Measurements from ENCODE around the gene TPI1. TPM values are rescaled to one million over a fixed set of nuclear protein-coding genes. Genes with fewer than 3 reads are reported as not detected.

The TPI1 gene
- polyA plus RNA-seq, 1 of the 3 experiments (the other 2 are of a cell fraction) = 1,175 TPM

DNA sequence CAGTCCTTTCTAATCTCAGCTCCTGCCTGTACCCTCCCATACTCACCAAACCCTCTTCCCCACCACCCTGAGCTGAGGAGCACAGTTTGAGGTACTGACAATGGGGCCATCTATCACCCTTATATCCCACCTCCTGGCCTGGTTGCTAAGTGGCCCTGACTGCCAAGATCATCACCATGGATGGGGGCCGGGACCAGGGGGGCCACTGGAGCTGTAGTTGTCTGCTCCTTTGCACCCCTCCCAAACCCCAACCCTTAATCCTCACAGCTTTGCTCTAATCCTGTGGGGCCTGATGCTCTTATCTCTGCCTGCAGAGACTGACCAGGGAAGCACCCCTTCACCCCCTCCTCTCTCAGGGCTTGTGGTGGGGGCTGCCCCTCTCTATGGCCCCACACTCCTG lies 27.0 kb upstream of the TPI1 start:
- peaks cover 8% of the 10 kb centered on the region for H3F3A ChIP-seq (replicated peaks; ENCODE audit: insufficient read depth)
- no peaks in the 10 kb centered on the region for H3K79me2 ChIP-seq (ENCODE audit: insufficient read depth)
- H3K4me1 ChIP-seq (ENCODE audit: control insufficient read depth in 1 of 2, insufficient read depth in 2 of 2, low read depth in 1 of 2, low read length in 1 of 2) = no peaks in the 10 kb centered on the region
- 88% methylated on average over 1 of the region's 1 CpG for WGBS (ENCODE audit: low lambda C conversion rate)
- CTCF ChIA-PET = interaction anchor here (0.6 to 19.4 kb wide), 9 partner anchors 8 to 87 kb away, joined by 3 to 225 read pairs (median 3); partner anchors contain the start of genes CDCA3, MLF2, P3H3 and SPSB2
- POLR2A ChIA-PET = interaction anchor here (3.4 to 4.2 kb wide), 2 partner anchors 12 to 32 kb away, joined by 9 to 22 read pairs; partner anchors contain the start of genes CDCA3, SPSB2 and USP5
- H3K27me3 ChIP-seq (ENCODE audit: insufficient read depth) = no peaks in the 10 kb centered on the region
- no peak overlapping the region for H3K4me3 ChIP-seq (ENCODE audit: low read depth in 2 of 2, low read length in 1 of 2)
- TF ChIP-seq GATA2 (CRISPR knock-in tag; IDR thresholded peaks at IDR 0.05) (no peak), FOXJ3 (CRISPR knock-in tag; IDR thresholded peaks at IDR 0.05) (no peak), YY1 (IDR thresholded peaks at IDR 0.05; ENCODE audit: low read depth) (no peak), TCF12 (IDR thresholded peaks at IDR 0.05) (no peak), TEAD4 (IDR thresholded peaks at IDR 0.05; ENCODE audit: borderline replicate concordance, insufficient read depth) (no peak), RFX5 (IDR thresholded peaks at IDR 0.05; ENCODE audit: low read length) (no peak), SMC3 (IDR thresholded peaks at IDR 0.05; ENCODE audit: low read depth, low read length) (no peak), ELF1 (IDR thresholded peaks at IDR 0.05) (no peak), MXI1 (IDR thresholded peaks at IDR 0.05; ENCODE audit: low read depth, low read length) (no peak), GABPA (IDR thresholded peaks at IDR 0.05; ENCODE audit: low read depth) (no peak), FOXM1 (IDR thresholded peaks at IDR 0.05; ENCODE audit: low read depth) (no peak), EP300 (IDR thresholded peaks at IDR 0.05; ENCODE audit: borderline replicate concordance in 1 of 2, low read depth in 1 of 2, low read length in 1 of 2) (no peak), JUND (IDR thresholded peaks at IDR 0.05) (no peak), SIN3A (IDR thresholded peaks at IDR 0.05; ENCODE audit: borderline replicate concordance, low read depth, low read length) (no peak), RAD21 (IDR thresholded peaks at IDR 0.05; ENCODE audit: low read length) (no peak)
- TF ChIP-seq, protein P1, sequence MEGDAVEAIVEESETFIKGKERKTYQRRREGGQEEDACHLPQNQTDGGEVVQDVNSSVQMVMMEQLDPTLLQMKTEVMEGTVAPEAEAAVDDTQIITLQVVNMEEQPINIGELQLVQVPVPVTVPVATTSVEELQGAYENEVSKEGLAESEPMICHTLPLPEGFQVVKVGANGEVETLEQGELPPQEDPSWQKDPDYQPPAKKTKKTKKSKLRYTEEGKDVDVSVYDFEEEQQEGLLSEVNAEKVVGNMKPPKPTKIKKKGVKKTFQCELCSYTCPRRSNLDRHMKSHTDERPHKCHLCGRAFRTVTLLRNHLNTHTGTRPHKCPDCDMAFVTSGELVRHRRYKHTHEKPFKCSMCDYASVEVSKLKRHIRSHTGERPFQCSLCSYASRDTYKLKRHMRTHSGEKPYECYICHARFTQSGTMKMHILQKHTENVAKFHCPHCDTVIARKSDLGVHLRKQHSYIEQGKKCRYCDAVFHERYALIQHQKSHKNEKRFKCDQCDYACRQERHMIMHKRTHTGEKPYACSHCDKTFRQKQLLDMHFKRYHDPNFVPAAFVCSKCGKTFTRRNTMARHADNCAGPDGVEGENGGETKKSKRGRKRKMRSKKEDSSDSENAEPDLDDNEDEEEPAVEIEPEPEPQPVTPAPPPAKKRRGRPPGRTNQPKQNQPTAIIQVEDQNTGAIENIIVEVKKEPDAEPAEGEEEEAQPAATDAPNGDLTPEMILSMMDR (IDR thresholded peaks at IDR 0.05) = no peak
- TF ChIP-seq, protein P2, sequence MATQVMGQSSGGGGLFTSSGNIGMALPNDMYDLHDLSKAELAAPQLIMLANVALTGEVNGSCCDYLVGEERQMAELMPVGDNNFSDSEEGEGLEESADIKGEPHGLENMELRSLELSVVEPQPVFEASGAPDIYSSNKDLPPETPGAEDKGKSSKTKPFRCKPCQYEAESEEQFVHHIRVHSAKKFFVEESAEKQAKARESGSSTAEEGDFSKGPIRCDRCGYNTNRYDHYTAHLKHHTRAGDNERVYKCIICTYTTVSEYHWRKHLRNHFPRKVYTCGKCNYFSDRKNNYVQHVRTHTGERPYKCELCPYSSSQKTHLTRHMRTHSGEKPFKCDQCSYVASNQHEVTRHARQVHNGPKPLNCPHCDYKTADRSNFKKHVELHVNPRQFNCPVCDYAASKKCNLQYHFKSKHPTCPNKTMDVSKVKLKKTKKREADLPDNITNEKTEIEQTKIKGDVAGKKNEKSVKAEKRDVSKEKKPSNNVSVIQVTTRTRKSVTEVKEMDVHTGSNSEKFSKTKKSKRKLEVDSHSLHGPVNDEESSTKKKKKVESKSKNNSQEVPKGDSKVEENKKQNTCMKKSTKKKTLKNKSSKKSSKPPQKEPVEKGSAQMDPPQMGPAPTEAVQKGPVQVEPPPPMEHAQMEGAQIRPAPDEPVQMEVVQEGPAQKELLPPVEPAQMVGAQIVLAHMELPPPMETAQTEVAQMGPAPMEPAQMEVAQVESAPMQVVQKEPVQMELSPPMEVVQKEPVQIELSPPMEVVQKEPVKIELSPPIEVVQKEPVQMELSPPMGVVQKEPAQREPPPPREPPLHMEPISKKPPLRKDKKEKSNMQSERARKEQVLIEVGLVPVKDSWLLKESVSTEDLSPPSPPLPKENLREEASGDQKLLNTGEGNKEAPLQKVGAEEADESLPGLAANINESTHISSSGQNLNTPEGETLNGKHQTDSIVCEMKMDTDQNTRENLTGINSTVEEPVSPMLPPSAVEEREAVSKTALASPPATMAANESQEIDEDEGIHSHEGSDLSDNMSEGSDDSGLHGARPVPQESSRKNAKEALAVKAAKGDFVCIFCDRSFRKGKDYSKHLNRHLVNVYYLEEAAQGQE (IDR thresholded peaks at IDR 0.05; ENCODE audit: low read depth, low read length) = no peak
- TF ChIP-seq, protein P3, sequence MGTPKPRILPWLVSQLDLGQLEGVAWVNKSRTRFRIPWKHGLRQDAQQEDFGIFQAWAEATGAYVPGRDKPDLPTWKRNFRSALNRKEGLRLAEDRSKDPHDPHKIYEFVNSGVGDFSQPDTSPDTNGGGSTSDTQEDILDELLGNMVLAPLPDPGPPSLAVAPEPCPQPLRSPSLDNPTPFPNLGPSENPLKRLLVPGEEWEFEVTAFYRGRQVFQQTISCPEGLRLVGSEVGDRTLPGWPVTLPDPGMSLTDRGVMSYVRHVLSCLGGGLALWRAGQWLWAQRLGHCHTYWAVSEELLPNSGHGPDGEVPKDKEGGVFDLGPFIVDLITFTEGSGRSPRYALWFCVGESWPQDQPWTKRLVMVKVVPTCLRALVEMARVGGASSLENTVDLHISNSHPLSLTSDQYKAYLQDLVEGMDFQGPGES (IDR thresholded peaks at IDR 0.05; ENCODE audit: low read depth, low read length) = no peak
- H4K20me1 ChIP-seq (ENCODE audit: insufficient read depth) = 0 out of 2 replicates have a peak, but pooled peaks cover 6% of the 10 kb centered on the region
- H2AFZ ChIP-seq (ENCODE audit: low read depth) = no peak overlapping the region
- no peak overlapping the region for H3K4me2 ChIP-seq
- no peak overlapping the region for H3K27ac ChIP-seq (ENCODE audit: low read depth in 2 of 2, low read length in 1 of 2)
- H3K36me3 ChIP-seq (replicated peaks in 1 of 2; ENCODE audit: control insufficient read depth in 1 of 2, insufficient read depth in 2 of 2, low read length in 1 of 2) = peaks cover 29 to 65% of the 10 kb centered on the region in 2 experiments
- no peak overlapping the region for H3K9ac ChIP-seq
- no peaks in the 10 kb centered on the region for H3K9me3 ChIP-seq
- DNase-seq = no peak
- H3K9me2 ChIP-seq = no peaks in the 10 kb centered on the region

Measured in SK-N-SH (cell line).